IPS-18c (cell line): Measurements from ENCODE around the gene FKBP8.
"Not testable (repeated sequence)": the region's sequence is repeated elsewhere in the genome, so short reads cannot be mapped to it uniquely, and the experiment has no call there.

Experiments
- H3K4me3 ChIP-seq: 2 replicates; pipeline ENCODE4 v1.7.0; 2013; ENCODE audit warnings: low read depth, mild to moderate bottlenecking, low read length, moderate library complexity; ENCODE audit not compliant: insufficient read depth
- H3K9me3 ChIP-seq: one replicate; pipeline ENCODE4 v1.6.1; 2013; ENCODE audit warnings: mild to moderate bottlenecking, low read length, moderate library complexity; ENCODE audit not compliant: control insufficient read depth, insufficient read depth

The FKBP8 gene

GRCh38 chr19:18532168-18532890, 11.0 kb downstream of the FKBP8 start:
- no peak overlapping the region for H3K4me3 ChIP-seq
- H3K9me3 ChIP-seq = no peaks in the 10 kb centered on the region

DNA sequence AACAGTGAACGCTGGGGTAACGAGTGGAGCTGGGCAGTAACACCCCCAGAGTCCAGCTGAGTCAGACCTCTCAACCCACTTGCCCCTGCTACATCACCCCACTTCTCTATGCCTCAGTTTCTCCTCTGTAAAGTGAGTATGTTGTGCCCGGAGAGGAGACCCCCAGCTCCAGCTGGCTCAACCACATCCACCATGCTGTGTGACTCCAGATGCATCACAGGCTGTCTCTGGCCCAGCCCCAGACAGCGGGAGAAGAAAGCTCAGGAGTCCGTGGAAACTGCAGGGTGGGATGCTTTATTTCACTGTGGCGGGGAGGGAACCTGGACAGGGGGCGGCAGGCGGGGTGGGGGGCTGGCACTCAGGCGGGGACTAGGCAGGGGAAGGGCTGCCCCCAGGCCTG, 11.9 kb downstream of the FKBP8 start:
- no peak overlapping the region for H3K4me3 ChIP-seq
- no peaks in the 10 kb centered on the region for H3K9me3 ChIP-seq

GRCh38 chr19:18529782-18530181, 13.6 kb downstream of the FKBP8 start:
- H3K9me3 ChIP-seq = no peaks in the 10 kb centered on the region
- no peak overlapping the region for H3K4me3 ChIP-seq

- Histone ChIP-seq H3K4me3 (no peak overlapping the region), H3K9me3 (no peaks in the 10 kb centered on the region)
Observed at GRCh38 chr19:18526316-18526715, 17.1 kb downstream of the FKBP8 start.

GRCh38 chr19:18523841-18524240, 19.5 kb downstream of the FKBP8 start:
- no peaks in the 10 kb centered on the region for H3K9me3 ChIP-seq
- no peak overlapping the region for H3K4me3 ChIP-seq

GRCh38 chr19:18522862-18523440, 20.4 kb downstream of the FKBP8 start:
- H3K9me3 ChIP-seq, H3K4me3 ChIP-seq: not testable (repeated sequence)

GRCh38 chr19:18522124-18522861, 21.1 kb downstream of the FKBP8 start:
- H3K4me3 ChIP-seq = peak overlapping the region; percentile 95; the same call in 1 of the 2 replicates
- no peaks in the 10 kb centered on the region for H3K9me3 ChIP-seq

DNA sequence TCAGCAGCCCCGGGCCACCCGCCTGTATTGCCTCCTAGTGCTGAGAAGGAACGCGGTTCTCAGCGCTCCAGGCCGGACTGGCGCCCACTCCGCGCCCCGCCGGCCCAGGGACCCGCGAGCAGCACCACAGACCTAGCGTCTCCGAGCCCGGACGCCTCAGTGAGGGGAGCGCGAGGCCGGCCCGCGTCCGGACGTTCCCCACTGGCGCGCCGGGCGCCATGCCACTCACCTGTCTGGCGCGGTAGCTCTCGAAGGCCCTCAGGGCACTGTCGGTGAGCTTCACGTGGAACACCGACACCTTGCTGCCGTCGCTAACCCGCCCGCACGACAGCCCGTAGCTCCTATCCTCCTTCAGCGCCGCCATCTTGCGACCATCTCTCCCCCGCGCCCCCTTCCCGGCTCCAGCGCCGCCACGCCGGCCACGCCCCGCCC, 21.7 kb downstream of the FKBP8 start, which contains the start of gene ELL:
Gene ELL (minus strand): TSS at position 379 of the 432 bp plus-strand sequence. CDS start 15 bp downstream, at position 364.
- Histone ChIP-seq H3K4me3 (peak within 1 kb of the TSS; percentile 95), H3K9me3 (no peaks in the 10 kb centered on the region)

DNA sequence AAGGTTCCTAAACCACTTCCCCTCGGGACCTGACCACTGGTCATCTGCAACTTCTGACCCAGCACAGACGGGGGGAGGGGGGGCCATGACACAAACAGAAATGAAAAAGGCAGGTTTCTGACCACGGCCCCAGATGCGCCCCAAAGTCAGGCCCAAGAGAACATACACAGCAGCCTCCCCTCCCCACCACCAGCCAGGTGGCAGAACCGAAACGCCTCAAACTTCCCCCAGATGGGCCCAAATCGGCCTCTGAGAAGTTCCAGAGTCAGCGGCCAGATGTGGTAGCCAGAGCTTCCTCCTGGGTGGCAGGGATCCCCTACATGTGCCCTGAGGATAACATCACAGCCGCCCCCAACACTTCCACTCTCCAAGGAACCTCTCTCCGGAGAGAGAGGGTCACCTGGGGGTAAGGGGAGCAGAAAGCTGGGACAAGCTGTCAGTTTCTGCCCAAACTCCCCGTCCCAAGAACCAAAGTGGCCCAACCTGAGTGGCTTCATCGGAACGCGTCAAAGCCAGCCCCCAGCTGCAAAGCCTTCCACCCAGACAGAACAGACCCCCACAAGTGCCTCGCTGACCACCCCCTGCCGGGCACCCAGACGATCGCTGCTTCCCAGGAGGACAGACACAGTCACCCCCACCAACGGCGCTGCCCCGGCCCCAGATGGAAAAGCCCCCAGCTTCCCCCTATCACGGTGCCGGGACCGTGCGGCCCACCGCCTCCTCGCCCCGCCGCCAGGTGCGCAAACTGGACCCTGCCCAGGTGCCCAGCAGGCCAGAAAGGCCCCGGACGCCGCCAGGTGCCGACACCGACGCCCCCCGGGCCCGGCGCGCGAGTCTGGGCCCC, 22.3 kb downstream of the FKBP8 start:
- peak overlapping the region; percentile 95 for H3K4me3 ChIP-seq
- no peaks in the 10 kb centered on the region for H3K9me3 ChIP-seq

DNA sequence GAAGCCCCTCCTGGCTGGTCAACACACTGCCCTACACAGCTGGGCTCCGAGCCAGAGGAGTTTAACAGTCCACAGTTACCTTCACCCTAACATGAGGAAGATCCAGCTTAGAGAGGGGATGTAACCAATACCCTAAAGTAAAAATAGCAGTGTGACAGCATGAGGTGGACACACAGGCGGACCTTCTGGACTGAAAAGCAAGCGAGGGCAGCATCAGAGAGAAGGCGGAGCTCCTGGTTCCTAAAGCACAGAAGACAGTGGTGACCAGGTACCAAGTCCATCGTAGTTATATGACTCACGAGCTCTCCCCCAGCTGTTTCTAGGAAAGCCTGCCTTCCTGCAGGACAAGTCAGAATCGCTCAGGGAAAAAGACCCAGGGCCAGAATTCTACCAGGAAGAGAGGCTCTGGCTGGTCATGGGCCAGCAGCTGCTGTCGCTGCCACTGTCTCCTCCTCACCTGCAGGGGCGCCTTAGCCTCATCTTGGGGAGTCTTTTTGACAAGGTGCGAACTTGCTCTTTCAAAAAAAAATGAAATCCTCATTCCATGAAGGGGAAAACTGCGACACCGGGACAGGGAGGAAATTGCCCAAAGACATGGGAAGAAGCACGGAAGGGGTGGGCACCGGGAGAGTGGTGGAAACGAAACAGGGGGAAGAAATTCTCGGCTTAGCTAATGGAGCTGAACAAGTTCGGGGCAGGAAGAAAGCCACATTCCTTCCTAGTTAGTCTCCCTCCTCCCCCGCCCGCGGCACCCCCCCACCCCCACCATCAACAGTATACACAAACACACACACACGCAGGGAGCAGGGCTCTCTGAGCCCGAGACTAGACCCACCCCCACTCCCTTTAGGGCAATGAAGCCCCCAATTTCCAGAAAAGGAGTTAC, 23.2 kb downstream of the FKBP8 start:
- H3K9me3 ChIP-seq = no peaks in the 10 kb centered on the region
- peak overlapping the region; percentile 95 for H3K4me3 ChIP-seq

- no peak overlapping the region for H3K4me3 ChIP-seq
- no peaks in the 10 kb centered on the region for H3K9me3 ChIP-seq
Observed at GRCh38 chr19:18518639-18519038, 24.7 kb downstream of the FKBP8 start.

GRCh38 chr19:18517606-18518005, 25.8 kb downstream of the FKBP8 start:
- no peaks in the 10 kb centered on the region for H3K9me3 ChIP-seq

DNA sequence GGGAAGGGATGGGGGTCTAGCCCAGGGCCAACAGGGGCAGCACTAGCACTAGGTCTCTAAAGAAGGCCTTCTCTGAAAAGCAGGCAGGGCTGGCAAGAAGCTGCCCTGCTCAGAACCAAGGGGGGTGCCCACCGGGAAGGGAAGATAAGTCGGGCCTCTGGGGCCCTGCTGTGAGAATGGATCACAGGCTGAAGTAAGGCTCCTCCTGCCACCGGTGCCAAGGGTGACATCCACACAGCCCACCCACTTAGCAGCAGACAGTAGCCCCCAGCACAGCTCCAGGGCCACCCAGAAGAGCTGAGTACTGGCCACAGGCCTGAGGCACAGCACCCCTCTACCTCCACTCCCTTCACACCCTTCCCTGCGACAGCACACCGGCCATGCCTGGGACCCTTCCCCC, 27.4 kb downstream of the FKBP8 start:
- H3K9me3 ChIP-seq = no peaks in the 10 kb centered on the region

More at GRCh38 chr19:18517606-18518005, 25.8 kb downstream of the FKBP8 start:
- no peak overlapping the region for H3K4me3 ChIP-seq

DNA sequence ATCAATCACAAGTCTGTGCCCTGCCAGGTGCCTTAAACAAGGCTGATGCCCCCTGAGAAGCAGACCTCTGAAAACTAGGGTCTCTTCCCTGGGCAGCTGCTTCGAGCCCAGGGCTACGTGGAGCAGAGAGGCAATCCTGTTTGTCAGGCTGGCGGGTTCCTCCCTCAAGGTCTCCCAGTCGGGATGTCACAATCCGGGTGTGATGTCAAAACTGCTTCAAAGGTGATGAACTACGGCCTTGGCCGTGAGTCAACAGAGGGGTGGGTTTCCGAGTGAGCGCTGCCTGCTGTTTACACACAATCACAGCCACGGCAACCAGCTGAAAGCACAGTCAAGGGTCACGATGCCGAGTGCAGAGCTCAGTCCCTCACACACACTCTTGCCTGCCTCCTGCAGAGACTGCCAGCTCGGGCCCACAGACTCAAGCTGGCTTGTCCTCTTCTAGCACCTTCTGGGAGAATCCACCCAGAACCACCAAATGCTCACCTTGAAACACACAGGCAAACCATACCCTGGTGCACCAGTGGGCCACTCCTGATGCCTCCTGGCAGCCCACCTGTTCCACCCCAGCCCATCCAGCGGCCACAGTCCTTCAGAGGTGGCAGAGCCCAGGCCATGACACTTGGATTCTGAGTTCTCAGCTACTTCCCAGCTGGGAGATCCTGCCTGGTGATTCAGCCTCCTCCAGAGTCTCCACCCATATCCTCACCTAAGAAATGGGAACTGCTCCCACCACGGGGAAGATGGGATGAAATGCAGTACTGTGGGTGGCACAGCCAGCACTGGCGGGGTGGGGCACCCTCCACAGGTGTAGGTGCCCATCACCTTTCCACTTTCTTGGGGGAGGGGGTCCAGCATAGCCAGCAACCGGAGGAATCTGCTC, 28.3 kb downstream of the FKBP8 start:
- Histone ChIP-seq H3K9me3 (no peaks in the 10 kb centered on the region), H3K4me3 (no peak overlapping the region)

More for the DNA sequence above, 27.4 kb downstream of the FKBP8 start:
- H3K4me3 ChIP-seq = no peak overlapping the region

GRCh38 chr19:18513868-18514267, 29.5 kb downstream of the FKBP8 start:
- Histone ChIP-seq H3K4me3 (no peak overlapping the region), H3K9me3 (no peaks in the 10 kb centered on the region)
